Subcutaneous abdominal adipose tissue (tissue), 5 donors: ENCODE measurements around the gene LIPC.

Experiments
- H3K27ac ChIP-seq: one replicate; pipeline ENCODE4 v1.7.0; 2013; ENCODE audit warnings: low read depth, mild to moderate bottlenecking, inconsistent platforms, low read length, moderate library complexity
- H3K27me3 ChIP-seq, 5 donors: one replicate each; pipeline ENCODE4 v1.7.0; 2013; ENCODE audit warnings: low read length in 5 of 5, inconsistent platforms in 1 of 5; ENCODE audit not compliant: control insufficient read depth in 5 of 5, insufficient read depth in 4 of 5
- H3K36me3 ChIP-seq, 5 donors: one replicate each; pipeline ENCODE4 v1.7.0; 2013; ENCODE audit warnings: low read length in 5 of 5; ENCODE audit not compliant: control insufficient read depth in 5 of 5, insufficient read depth in 5 of 5
- H3K4me1 ChIP-seq, 5 donors: one replicate each; pipeline ENCODE4 v1.7.0; 2013; ENCODE audit warnings: low read length in 5 of 5, mild to moderate bottlenecking in 3 of 5, moderate library complexity in 1 of 5; ENCODE audit not compliant: control insufficient read depth in 5 of 5, insufficient read depth in 5 of 5
- H3K4me3 ChIP-seq, 5 donors: one replicate each; pipeline ENCODE4 v1.7.0; 2013; ENCODE audit warnings: low read length in 5 of 5, low read depth in 1 of 5
- H3K9ac ChIP-seq, 5 donors: one replicate each; pipeline ENCODE4 v1.7.0; 2013; ENCODE audit warnings: low read length in 5 of 5, mild to moderate bottlenecking in 4 of 5, moderate library complexity in 3 of 5
- H3K9me3 ChIP-seq, 5 donors: one replicate each; pipeline ENCODE4 v1.7.0; 2013; ENCODE audit warnings: low read length in 5 of 5; ENCODE audit not compliant: control insufficient read depth in 5 of 5
- donor health status: healthy.
- donor health status: healthy.
- donor health status: healthy.
- donor health status: healthy.
- donor health status: healthy.

Gene LIPC

DNA sequence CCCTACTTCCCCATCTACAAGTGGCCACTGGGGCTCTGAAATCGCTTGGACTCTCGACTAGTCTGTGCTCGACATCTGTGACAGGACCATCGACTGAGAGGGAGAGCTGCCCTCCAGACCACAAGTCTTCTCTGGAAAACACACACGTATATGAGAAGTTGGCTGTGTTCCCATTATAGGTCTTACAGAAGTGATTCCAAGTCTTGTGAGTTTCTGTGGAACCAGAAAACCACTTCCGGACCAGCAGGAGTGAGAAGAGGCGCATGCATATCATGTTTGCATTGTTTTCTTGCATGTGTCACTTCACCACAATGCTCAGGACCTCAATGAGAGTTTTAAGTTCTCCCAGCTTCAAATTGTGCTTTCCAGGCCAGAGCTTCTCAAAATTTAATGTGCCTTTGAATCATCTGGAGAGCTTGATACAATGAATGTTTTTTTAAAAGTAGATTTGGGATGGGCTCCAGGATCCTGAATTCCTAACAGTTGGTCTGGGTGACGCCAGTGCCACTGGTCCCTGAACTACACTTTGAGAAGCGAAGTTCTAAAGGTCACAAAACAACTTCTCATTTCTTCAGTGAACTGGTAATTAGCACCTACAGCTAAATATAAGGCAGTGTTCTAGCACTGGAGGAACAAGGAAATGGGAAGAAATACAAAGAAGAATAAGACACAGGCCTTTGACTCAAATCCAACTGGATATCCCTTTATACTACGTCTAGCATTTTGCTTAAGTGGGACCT lies 15.7 kb downstream of the LIPC start:
- Histone ChIP-seq H3K36me3 (no peaks in the 10 kb centered on the region), H3K27me3 (no peaks in the 10 kb centered on the region), H3K4me3 (no peak overlapping the region), H3K4me1 (peaks cover 2 to 24% (median 21%) of the 10 kb centered on the region in 5 donors), H3K9ac (no peak overlapping the region), H3K27ac (no peak overlapping the region), H3K9me3 (no peaks in the 10 kb centered on the region)

DNA sequence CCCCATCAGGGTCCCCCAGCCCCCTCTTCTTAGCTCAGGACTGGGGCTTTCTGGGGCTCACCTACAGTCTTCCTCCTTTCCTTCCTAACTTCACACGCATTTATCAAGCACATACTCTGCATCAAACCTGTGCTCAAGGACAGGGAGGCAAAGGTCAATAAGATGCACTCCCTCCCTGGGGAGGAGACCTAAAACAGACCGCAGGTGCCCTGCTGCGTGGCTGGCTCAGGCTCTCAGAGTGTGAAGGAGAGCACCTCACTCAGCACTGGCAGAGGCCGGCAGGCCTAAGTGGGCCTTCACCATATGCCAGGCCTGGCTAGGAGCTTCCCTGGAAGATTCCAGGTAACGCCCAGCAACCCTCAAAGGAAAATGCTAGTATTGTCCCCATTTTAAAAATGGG lies 16.5 kb downstream of the LIPC start:
- H3K4me3 ChIP-seq: no peak overlapping the region
- no peak overlapping the region for H3K9ac ChIP-seq
- H3K9me3 ChIP-seq: no peaks in the 10 kb centered on the region
- H3K27me3 ChIP-seq: no peaks in the 10 kb centered on the region
- no peaks in the 10 kb centered on the region for H3K36me3 ChIP-seq
- peaks cover 2 to 21% (median 19%) of the 10 kb centered on the region in 5 donors for H3K4me1 ChIP-seq
- no peak overlapping the region for H3K27ac ChIP-seq

DNA sequence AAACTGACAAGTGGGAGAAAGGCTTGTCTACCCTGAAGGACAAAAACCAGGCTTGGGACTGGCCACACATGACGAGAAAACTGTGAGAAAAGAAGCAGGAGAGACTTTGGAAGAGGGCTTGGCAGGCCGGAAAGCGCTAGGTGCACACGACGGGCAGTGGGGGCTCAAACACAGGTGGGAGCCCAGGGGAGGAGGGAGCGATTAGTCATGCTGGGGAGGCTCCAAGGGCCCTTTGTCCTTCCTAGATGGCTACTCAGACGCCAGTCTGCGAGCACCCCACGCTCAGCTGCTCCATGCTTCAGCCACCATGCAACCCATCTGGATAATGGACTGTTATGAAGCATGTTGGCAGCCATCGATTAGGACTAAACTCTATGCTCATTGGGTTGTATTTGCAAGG lies 17.1 kb downstream of the LIPC start:
- Histone ChIP-seq H3K27me3 (no peaks in the 10 kb centered on the region), H3K36me3 (no peaks in the 10 kb centered on the region), H3K9me3 (no peaks in the 10 kb centered on the region), H3K9ac (no peak overlapping the region), H3K4me3 (no peak overlapping the region), H3K4me1 (peaks cover 2 to 21% (median 19%) of the 10 kb centered on the region in 5 donors), H3K27ac (no peak overlapping the region)

DNA sequence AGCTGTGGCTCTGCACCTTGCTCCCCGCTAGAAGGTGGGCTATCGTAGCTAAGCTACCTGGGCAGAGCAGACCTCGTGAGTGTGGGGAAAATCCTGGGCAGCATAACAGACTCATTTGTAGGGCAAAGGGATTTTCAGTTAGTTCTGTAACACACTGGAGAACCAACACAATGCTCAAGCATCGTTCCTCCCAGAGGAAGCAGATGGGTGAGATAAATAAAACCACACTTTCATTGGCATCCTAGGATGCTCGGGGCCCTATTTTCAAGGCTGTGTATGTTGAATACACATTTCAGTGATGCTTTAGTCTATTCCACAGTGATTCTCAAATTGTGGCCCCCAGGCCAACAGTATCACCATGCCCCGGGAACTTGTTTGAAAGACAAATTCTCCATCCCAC lies 20.0 kb downstream of the LIPC start:
- Histone ChIP-seq H3K4me1 (peaks cover 0 to 32% (median 10%) of the 10 kb centered on the region in 5 donors), H3K27ac (no peak overlapping the region), H3K9me3 (no peaks in the 10 kb centered on the region), H3K36me3 (no peaks in the 10 kb centered on the region), H3K4me3 (no peak overlapping the region), H3K9ac (no peak overlapping the region), H3K27me3 (no peaks in the 10 kb centered on the region)

DNA sequence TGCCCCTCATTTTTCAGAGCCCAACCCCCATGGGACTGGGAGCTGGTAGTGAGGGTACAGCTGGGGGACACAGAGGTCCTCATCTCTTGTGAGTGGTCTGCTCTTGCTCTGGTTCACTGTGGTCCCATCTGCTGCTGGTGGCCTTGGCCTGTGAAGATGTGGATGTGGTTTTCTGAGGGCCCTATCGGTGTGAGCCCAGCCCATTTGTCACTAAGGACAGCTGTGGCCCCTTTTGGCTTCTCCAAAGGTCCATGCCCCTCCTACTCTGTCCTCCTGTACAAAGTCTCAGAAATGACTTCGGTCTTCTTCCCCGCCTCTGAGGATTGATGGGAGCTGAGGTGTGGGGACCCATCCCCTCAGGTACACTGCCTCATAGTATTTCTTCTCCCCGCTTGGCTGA lies 21.0 kb downstream of the LIPC start:
- Histone ChIP-seq H3K9ac (no peak overlapping the region), H3K9me3 (no peaks in the 10 kb centered on the region), H3K36me3 (no peaks in the 10 kb centered on the region), H3K4me1 (peaks cover 0 to 30% (median 8%) of the 10 kb centered on the region in 5 donors), H3K27ac (no peak overlapping the region), H3K4me3 (no peak overlapping the region), H3K27me3 (no peaks in the 10 kb centered on the region)

DNA sequence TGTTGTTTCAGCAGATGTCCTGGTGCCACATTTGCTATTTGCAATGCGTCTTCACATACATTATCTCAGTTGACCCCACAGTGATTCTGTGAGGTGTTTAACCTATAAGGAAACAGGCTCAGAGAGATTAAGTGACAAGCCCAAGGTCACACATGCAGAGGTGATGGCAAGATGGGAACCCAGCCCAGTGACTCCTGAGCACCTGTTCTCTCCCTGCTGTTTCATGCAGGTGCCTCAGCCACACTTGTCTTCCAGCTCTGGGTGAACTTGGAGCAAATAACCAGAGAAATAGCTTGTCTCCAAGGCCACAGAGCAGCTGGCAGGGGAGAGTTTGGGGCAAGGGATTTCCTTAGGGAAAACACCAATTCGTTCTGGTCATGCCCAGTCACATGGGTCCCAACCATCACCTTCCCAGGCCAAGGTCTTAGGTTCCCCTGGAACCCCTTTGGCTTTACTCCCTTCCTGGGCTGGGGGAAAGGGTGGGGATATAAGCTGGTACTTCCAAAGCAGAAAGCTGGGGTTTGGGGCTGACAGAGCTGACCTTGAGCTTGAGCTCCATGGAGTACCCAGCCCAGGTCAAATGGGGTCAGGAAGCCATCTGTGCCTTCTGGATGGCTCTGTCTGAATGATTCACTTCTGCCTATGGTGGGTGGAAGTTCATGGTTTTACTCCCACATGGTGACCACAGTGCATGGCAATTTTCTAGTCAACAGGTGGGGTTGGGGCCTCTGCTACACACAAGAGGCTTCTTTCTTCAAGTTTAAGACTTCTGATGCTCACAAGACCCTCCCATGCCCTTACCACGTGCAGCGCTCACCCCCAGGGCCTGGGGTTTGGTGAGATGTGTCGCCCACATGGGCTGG lies 22.4 kb downstream of the LIPC start:
- Histone ChIP-seq H3K36me3 (no peaks in the 10 kb centered on the region), H3K27me3 (no peaks in the 10 kb centered on the region), H3K9me3 (no peaks in the 10 kb centered on the region), H3K9ac (no peak overlapping the region), H3K27ac (no peak overlapping the region), H3K4me3 (no peak overlapping the region), H3K4me1 (peaks cover 2 to 38% (median 5%) of the 10 kb centered on the region in 5 donors)

DNA sequence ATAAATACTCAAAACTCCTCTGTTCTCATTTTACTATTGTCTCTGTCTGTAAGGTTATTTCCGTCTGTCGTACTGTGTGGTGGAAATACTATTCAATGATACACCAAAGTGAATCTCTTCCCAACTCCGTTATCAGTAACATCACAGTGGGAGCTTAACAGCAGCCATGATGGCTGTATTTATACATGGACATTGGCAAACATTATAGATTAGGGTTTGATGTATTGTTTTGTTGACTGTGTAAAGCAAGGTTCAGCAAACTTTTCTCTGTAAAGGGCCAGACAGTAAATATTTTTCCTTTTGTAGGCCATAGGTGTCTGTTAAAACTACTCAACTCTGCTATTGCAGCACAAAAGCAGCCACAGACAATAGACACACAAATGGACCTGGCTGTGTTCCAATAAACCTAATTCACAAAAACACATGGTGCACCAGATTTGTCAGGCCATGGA lies 23.2 kb downstream of the LIPC start:
- no peak overlapping the region for H3K27ac ChIP-seq

DNA sequence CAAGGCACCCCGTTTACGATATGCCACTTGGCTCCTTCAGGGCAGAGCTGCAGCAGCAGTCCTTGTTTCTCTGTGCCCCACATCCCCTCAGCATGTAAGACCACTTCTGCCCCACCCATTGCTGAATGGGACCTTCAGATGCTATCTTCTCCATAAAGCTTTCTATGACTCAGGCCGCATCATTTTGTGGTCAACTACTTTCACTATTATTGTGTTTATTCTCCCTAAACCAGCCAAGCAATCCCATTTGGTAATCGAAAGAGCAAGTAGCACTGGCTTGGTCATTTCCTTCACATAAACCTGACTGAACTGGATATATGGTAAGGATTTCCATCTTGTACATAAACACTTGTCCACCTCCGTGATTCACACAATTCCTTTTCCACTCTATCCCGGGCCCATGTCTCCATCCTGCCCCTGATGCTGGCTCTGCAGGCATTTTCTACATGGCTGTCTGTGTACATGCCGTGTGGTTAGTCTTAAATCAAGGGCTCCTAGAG lies 25.7 kb downstream of the LIPC start:
- no peaks in the 10 kb centered on the region for H3K27me3 ChIP-seq
- no peak overlapping the region for H3K4me3 ChIP-seq
- no peak overlapping the region for H3K9ac ChIP-seq
- H3K9me3 ChIP-seq: no peaks in the 10 kb centered on the region
- no peaks in the 10 kb centered on the region for H3K36me3 ChIP-seq
- H3K4me1 ChIP-seq: peaks cover 2 to 50% (median 9%) of the 10 kb centered on the region in 5 donors
- peak overlapping the region; percentile 42 for H3K27ac ChIP-seq

More for the DNA sequence above, 23.2 kb downstream of the LIPC start:
- no peaks in the 10 kb centered on the region for H3K36me3 ChIP-seq
- H3K4me3 ChIP-seq: no peak overlapping the region
- H3K9ac ChIP-seq: no peak overlapping the region
- H3K27me3 ChIP-seq: no peaks in the 10 kb centered on the region
- H3K4me1 ChIP-seq: peaks cover 2 to 46% (median 9%) of the 10 kb centered on the region in 5 donors
- no peaks in the 10 kb centered on the region for H3K9me3 ChIP-seq

DNA sequence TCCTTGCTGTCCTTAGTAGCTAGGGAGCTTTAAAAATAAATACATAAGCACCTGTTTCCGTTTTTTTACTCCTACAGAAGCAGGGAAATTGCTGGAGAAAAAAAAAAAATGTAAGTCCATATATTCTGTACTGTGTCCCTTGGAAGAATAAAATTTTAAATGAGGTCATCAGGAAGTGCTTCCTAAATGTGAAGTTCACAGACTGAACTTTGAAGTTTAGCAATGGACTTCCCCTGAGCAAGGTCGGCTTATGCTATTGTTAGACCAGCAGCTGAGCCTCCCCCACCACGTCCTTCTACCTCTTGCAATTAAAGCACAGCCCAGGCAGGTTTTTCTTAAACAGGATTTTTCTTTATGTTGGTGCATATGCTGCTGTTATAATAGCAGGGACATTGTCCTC lies 26.3 kb downstream of the LIPC start:
- Histone ChIP-seq H3K4me1 (peaks cover 2 to 50% (median 9%) of the 10 kb centered on the region in 5 donors), H3K27me3 (no peaks in the 10 kb centered on the region), H3K9me3 (no peaks in the 10 kb centered on the region), H3K4me3 (no peak overlapping the region), H3K9ac (no peak overlapping the region), H3K36me3 (no peaks in the 10 kb centered on the region), H3K27ac (peak overlapping the region; percentile 50)

DNA sequence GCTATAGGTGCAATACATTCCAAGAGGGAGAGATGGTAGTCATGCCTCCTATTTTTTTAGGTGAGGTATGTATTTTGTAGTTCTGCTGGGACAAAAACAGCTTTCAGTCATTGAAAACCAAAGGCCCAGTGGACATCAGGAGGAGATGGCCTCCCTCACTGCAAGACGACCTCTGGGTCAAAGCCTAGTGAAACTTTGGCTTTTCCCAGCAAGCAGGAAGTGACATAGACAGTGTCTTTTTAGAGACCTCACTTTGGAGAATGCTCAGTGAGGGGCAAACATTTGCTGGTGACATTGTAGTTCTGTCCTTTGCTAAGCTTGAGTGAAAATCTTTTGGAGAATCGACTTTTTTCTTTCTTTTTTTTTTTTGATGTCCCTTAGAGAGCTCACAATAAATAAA lies 27.3 kb downstream of the LIPC start:
- Histone ChIP-seq H3K9ac (no peak overlapping the region), H3K27me3 (no peaks in the 10 kb centered on the region), H3K9me3 (no peaks in the 10 kb centered on the region), H3K36me3 (no peaks in the 10 kb centered on the region), H3K4me3 (no peak overlapping the region), H3K4me1 (peaks cover 2 to 49% (median 9%) of the 10 kb centered on the region in 5 donors), H3K27ac (peak overlapping the region; percentile 50)
